OCI-LY7 (cell line): Measurements from ENCODE around the gene ADCK2.

ENCODE experiments used
- EZH2phosphoT487 ChIP-seq: fragments of 200-600 bp; sonication (generic); IDR thresholded peaks from 2 replicates; pipeline ENCODE4 v1.6.1; 2018; ENCODE audit warnings: low read depth, borderline replicate concordance, mild to moderate bottlenecking, mixed run types, antibody characterized with exemption, low read length, moderate library complexity, mixed read lengths
- TF ChIP-seq, protein P1 (sequence below): fragments of 200-600 bp; sonication (generic); conservative IDR thresholded peaks from 2 replicates; pipeline ENCODE4 v1.5.1; 2014; ENCODE audit warnings: mild to moderate bottlenecking, antibody characterized with exemption, low read length, moderate library complexity, mixed read lengths

GRCh38 chr7:140669352-140669751 lies 3.4 kb upstream of the ADCK2 start:
- TF ChIP-seq, protein P1, sequence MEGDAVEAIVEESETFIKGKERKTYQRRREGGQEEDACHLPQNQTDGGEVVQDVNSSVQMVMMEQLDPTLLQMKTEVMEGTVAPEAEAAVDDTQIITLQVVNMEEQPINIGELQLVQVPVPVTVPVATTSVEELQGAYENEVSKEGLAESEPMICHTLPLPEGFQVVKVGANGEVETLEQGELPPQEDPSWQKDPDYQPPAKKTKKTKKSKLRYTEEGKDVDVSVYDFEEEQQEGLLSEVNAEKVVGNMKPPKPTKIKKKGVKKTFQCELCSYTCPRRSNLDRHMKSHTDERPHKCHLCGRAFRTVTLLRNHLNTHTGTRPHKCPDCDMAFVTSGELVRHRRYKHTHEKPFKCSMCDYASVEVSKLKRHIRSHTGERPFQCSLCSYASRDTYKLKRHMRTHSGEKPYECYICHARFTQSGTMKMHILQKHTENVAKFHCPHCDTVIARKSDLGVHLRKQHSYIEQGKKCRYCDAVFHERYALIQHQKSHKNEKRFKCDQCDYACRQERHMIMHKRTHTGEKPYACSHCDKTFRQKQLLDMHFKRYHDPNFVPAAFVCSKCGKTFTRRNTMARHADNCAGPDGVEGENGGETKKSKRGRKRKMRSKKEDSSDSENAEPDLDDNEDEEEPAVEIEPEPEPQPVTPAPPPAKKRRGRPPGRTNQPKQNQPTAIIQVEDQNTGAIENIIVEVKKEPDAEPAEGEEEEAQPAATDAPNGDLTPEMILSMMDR: no peak
- TF ChIP-seq EZH2phosphoT487: no peak
